Adrenal gland (tissue), 5 donors: ENCODE results near the gene ENAH.
"Not testable (repeated sequence)": the region's sequence is repeated elsewhere in the genome, so short reads cannot be mapped to it uniquely, and the experiment has no call there.

Experiments
- POLR2A ChIP-seq, 2 donors: fragments of 450-650 bp; IDR thresholded peaks; one replicate each; pipeline ENCODE4 v1.6.1; 2017; ENCODE audit warnings: antibody characterized with exemption in 2 of 2, mild to moderate bottlenecking in 2 of 2, moderate library complexity in 1 of 2
- TF ChIP-seq, protein P1 (sequence below), 6 experiments: fragments of 450-650 bp in 4 of 6; fragments of 200-600 bp in 2 of 6; sonication (generic) in 1 of 6; IDR thresholded peaks; 1 replicate in 5 of 6; 2 replicates in 1 of 6; pipeline versions ENCODE4 v1.5.1 to v1.8.0; 2016 to 2021; ENCODE audit warnings: antibody characterized with exemption in 6 of 6, mild to moderate bottlenecking in 2 of 6, moderate library complexity in 1 of 6
- donor health status: DM: no; HTN: no; CAD: no.

DNA sequence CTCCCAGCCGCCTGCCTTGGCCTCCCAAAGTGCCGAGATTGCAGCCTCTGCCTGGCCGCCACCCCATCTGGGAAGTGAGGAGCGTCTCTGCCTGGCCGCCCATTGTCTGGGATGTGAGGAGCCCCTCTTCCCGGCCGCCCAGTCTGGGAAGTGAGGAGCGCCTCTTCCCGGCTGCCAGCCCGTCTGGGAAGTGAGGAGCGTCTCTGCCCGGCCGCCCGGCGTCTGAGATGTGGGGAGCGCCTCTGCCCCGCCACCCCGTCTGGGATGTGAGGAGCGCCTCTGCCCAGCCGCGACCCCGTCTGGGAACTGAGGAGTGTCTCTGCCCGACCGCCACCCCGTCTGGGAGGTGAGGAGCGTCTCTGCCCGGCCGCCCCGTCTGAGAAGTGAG is 37.5 kb downstream of the ENAH start:
- TF ChIP-seq, protein P1, sequence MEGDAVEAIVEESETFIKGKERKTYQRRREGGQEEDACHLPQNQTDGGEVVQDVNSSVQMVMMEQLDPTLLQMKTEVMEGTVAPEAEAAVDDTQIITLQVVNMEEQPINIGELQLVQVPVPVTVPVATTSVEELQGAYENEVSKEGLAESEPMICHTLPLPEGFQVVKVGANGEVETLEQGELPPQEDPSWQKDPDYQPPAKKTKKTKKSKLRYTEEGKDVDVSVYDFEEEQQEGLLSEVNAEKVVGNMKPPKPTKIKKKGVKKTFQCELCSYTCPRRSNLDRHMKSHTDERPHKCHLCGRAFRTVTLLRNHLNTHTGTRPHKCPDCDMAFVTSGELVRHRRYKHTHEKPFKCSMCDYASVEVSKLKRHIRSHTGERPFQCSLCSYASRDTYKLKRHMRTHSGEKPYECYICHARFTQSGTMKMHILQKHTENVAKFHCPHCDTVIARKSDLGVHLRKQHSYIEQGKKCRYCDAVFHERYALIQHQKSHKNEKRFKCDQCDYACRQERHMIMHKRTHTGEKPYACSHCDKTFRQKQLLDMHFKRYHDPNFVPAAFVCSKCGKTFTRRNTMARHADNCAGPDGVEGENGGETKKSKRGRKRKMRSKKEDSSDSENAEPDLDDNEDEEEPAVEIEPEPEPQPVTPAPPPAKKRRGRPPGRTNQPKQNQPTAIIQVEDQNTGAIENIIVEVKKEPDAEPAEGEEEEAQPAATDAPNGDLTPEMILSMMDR (IDR thresholded peaks at IDR 0.05) = not testable (repeated sequence)
- not testable (repeated sequence) for TF ChIP-seq POLR2A (IDR thresholded peaks at IDR 0.05)
